Liver (tissue), 9 donors: ENCODE results near the gene FGL2. TPM values are rescaled to one million over a fixed set of nuclear protein-coding genes. Genes with fewer than 3 reads are reported as not detected.
"Not testable (repeated sequence)": the region's sequence is repeated elsewhere in the genome, so short reads cannot be mapped to it uniquely, and the experiment has no call there.

ENCODE experiments used
- DNase-seq: peaks from one replicate; pipeline ENCODE4 v3.0.0-alpha.2; 2017; ENCODE audit warnings: low spot score
- H3K27ac ChIP-seq, 2 donors: one replicate each; pipeline ENCODE4 v1.7.0; 2013; ENCODE audit warnings: inconsistent platforms in 2 of 2, low read length in 2 of 2, control low read depth in 1 of 2, low read depth in 1 of 2, mild to moderate bottlenecking in 1 of 2
- H3K27me3 ChIP-seq, 4 donors: one replicate each; pipeline versions ENCODE4 v1.6.1 to v1.7.0; 2013; ENCODE audit warnings: low read length in 3 of 4, inconsistent platforms in 1 of 4, mild to moderate bottlenecking in 1 of 4, moderate library complexity in 1 of 4; ENCODE audit not compliant: control insufficient read depth in 4 of 4, insufficient read depth in 4 of 4
- H3K36me3 ChIP-seq, 4 donors: one replicate each; pipeline versions ENCODE4 v1.6.1 to v1.7.0; 2013; ENCODE audit warnings: low read length in 3 of 4, mild to moderate bottlenecking in 3 of 4, low read depth in 1 of 4, moderate library complexity in 1 of 4; ENCODE audit not compliant: control insufficient read depth in 4 of 4, insufficient read depth in 3 of 4
- H3K4me1 ChIP-seq, 4 donors: one replicate each; pipeline versions ENCODE4 v1.6.1 to v1.7.0; 2013; ENCODE audit warnings: low read length in 3 of 4, mild to moderate bottlenecking in 3 of 4, moderate library complexity in 1 of 4; ENCODE audit not compliant: control insufficient read depth in 4 of 4, insufficient read depth in 4 of 4
- H3K4me3 ChIP-seq, 3 donors: one replicate each; pipeline versions ENCODE4 v1.6.1 to v1.7.0; 2013; ENCODE audit warnings: low read length in 3 of 3, control low read depth in 1 of 3, low read depth in 1 of 3, mild to moderate bottlenecking in 1 of 3
- H3K9ac ChIP-seq, 2 donors: one replicate each; pipeline ENCODE4 v1.7.0; 2013; ENCODE audit warnings: low read length in 2 of 2, mild to moderate bottlenecking in 2 of 2, moderate library complexity in 2 of 2, control low read depth in 1 of 2, low read depth in 1 of 2
- H3K9me3 ChIP-seq, 4 donors: one replicate each; pipeline versions ENCODE4 v1.6.1 to v1.7.0; 2013; ENCODE audit warnings: low read length in 3 of 4; ENCODE audit not compliant: control insufficient read depth in 4 of 4
- ATF3 ChIP-seq: IDR thresholded peaks from 2 replicates; pipeline ENCODE4 v1.6.1; 2016; ENCODE audit warnings: antibody characterized with exemption
- CTCF ChIP-seq: fragments of 150-350 bp; IDR thresholded peaks from 2 replicates; pipeline ENCODE4 v1.5.1; 2017; ENCODE audit warnings: improper control_type of control experiment, low read depth, low read length; ENCODE audit not compliant: missing input control
- FOXA1 ChIP-seq: IDR thresholded peaks from 2 replicates; pipeline ENCODE4 v1.6.1; 2016; ENCODE audit warnings: antibody characterized with exemption
- GABPA ChIP-seq, 2 donors: IDR thresholded peaks in 1 of 2; conservative IDR thresholded peaks in 1 of 2; 2 replicates each; pipeline ENCODE4 v1.6.1; 2016; ENCODE audit warnings: antibody characterized with exemption in 2 of 2, mild to moderate bottlenecking in 1 of 2, moderate library complexity in 1 of 2
- HNF4A ChIP-seq, 2 donors: conservative IDR thresholded peaks; 2 replicates each; pipeline ENCODE4 v1.6.1; 2016; ENCODE audit warnings: antibody characterized with exemption in 2 of 2, mild to moderate bottlenecking in 2 of 2
- HNF4G ChIP-seq: IDR thresholded peaks from 2 replicates; pipeline ENCODE4 v1.6.1; 2016; ENCODE audit warnings: antibody characterized with exemption
- JUND ChIP-seq, 2 donors: IDR thresholded peaks; 2 replicates each; pipeline ENCODE4 v1.6.1; 2016; ENCODE audit warnings: antibody characterized with exemption in 2 of 2
- MAX ChIP-seq: IDR thresholded peaks from 2 replicates; pipeline ENCODE4 v1.6.1; 2016; ENCODE audit warnings: antibody characterized with exemption
- RXRA ChIP-seq, 2 donors: IDR thresholded peaks; 2 replicates each; pipeline ENCODE4 v1.6.1; 2017 to 2018; ENCODE audit warnings: antibody characterized with exemption in 2 of 2, mild to moderate bottlenecking in 1 of 2
- SP1 ChIP-seq: IDR thresholded peaks from 2 replicates; pipeline ENCODE4 v1.6.1; 2018; ENCODE audit warnings: antibody characterized with exemption, mild to moderate bottlenecking
- YY1 ChIP-seq: IDR thresholded peaks from 2 replicates; pipeline ENCODE4 v1.6.1; 2016; ENCODE audit warnings: antibody characterized with exemption, mild to moderate bottlenecking
- WGBS: extraction: QIAGEN DNeasy Blood & Tissue Kit; methylation state at CpG from one replicate; pipeline ENCODE4 v1.1.7; 2013; 5-methylcytosine and 5-hydroxymethylcytosine counted together
- polyA plus RNA-seq, 2 donors: library from polyadenylated mRNA; stranded (reverse) in 1 of 2; unstranded in 1 of 2; fragments of 200-250 nt in 1 of 2; fragments of >200 nt in 1 of 2; fragmentation: Nextera tagmentation in 1 of 2; extraction: Ambion mirVana in 1 of 2; gene quantifications; one replicate each; pipeline versions ENCODE4 v1.2.1 to v1.2.3, GENCODE V29; 2013 to 2015
- total RNA-seq, 2 donors: library from RNA; depleted of rRNA; stranded (reverse); fragments of >200 nt; gene quantifications; one replicate each; pipeline ENCODE4 v1.2.3, GENCODE V29; 2014
- donor health status: healthy.
- donor health status: healthy.
- donor health status: healthy.
- donor health status: healthy.
- donor health status: healthy.

The FGL2 gene
- total and polyA plus RNA-seq, 4 donors, result 2.7 to 21.7 (median 13.6) TPM

GRCh38 chr7:77172437-77173172, 27.0 kb downstream of the FGL2 start:
- not testable (repeated sequence) for H3K27me3 ChIP-seq, H3K27ac ChIP-seq, H3K9me3 ChIP-seq, H3K36me3 ChIP-seq, DNase-seq, H3K4me1 ChIP-seq, H3K9ac ChIP-seq, H3K4me3 ChIP-seq
- 92% methylated on average over 6 of the region's 6 CpGs for WGBS

- DNase-seq, H3K27me3 ChIP-seq, H3K27ac ChIP-seq, H3K4me1 ChIP-seq, H3K4me3 ChIP-seq, H3K9ac ChIP-seq, H3K9me3 ChIP-seq, H3K36me3 ChIP-seq: not testable (repeated sequence)
- WGBS, result 92% methylated on average over 4 of the region's 4 CpGs
These were observed 28.5 kb downstream of the FGL2 start for GRCh38 chr7:77171073-77171472.

GRCh38 chr7:77157446-77157845, 42.2 kb downstream of the FGL2 start:
- H3K9me3 ChIP-seq, result no peaks in the 10 kb centered on the region
- WGBS, result 38% methylated on average over 1 of the region's 1 CpG

GRCh38 chr7:77157034-77157433, 42.6 kb downstream of the FGL2 start:
- H3K9ac ChIP-seq, H3K27me3 ChIP-seq, H3K4me3 ChIP-seq, H3K27ac ChIP-seq, H3K36me3 ChIP-seq, H3K9me3 ChIP-seq, H3K4me1 ChIP-seq, DNase-seq: not testable (repeated sequence)
- no CpG with 5 or more reads among the region's 1 CpG for WGBS

More at GRCh38 chr7:77157446-77157845, 42.2 kb downstream of the FGL2 start:
- Histone ChIP-seq H3K4me3 (no peak overlapping the region), H3K9ac (no peak overlapping the region), H3K4me1 (no peaks in the 10 kb centered on the region), H3K27me3 (no peaks in the 10 kb centered on the region), H3K27ac (no peak overlapping the region), H3K36me3 (no peaks in the 10 kb centered on the region)
- no peak for DNase-seq
- TF ChIP-seq JUND (IDR thresholded peaks at IDR 0.05) (no peak), CTCF (no peak), RXRA (IDR thresholded peaks at IDR 0.05) (no peak), HNF4G (no peak), SP1 (no peak), YY1 (no peak), HNF4A (conservative IDR thresholded peaks at IDR 0.05) (no peak), GABPA (IDR thresholded peaks at IDR 0.05 in 1 of 2, conservative IDR thresholded peaks at IDR 0.05 in 1 of 2) (no peak), MAX (no peak), FOXA1 (no peak), ATF3 (no peak)

- whole genome bisulfite sequencing, result 94% methylated on average over 4 of the region's 5 CpGs
These were observed 43.8 kb downstream of the FGL2 start for GRCh38 chr7:77155601-77156377.

GRCh38 chr7:77154917-77155464, 44.6 kb downstream of the FGL2 start:
- H3K9me3 ChIP-seq, H3K36me3 ChIP-seq, H3K9ac ChIP-seq, H3K27me3 ChIP-seq, H3K4me3 ChIP-seq, DNase-seq, H3K4me1 ChIP-seq, H3K27ac ChIP-seq: not testable (repeated sequence)
- 44% methylated on average over 2 of the region's 3 CpGs for WGBS

More at GRCh38 chr7:77155601-77156377, 43.8 kb downstream of the FGL2 start:
- not testable (repeated sequence) for H3K9me3 ChIP-seq, H3K9ac ChIP-seq, H3K4me1 ChIP-seq, DNase-seq, H3K36me3 ChIP-seq, H3K4me3 ChIP-seq, H3K27me3 ChIP-seq, H3K27ac ChIP-seq
